Measurements from ENCODE around the gene STARD7.
A peak's percentile ranks its signal among the peaks of the same experiment; 100 is the strongest.
"Not testable (repeated sequence)": the region's sequence is repeated elsewhere in the genome, so short reads cannot be mapped to it uniquely, and the experiment has no call there.

The STARD7 gene

GRCh38 chr2:96160366-96160765 lies 48.3 kb downstream of the STARD7 start:
- DNase-seq = not testable (repeated sequence)

GRCh38 chr2:96159084-96159830 lies 49.4 kb downstream of the STARD7 start:
- no peak for DNase-seq

GRCh38 chr2:96158554-96158940 lies 50.1 kb downstream of the STARD7 start:
- DNase-seq = no peak

- DNase-seq = no peak
Measured at GRCh38 chr2:96157649-96158553, 50.7 kb downstream of the STARD7 start.

- DNase-seq = no peak
Measured at GRCh38 chr2:96156926-96157648, 51.5 kb downstream of the STARD7 start.

- no peak for DNase-seq
Measured at GRCh38 chr2:96156011-96156820, 52.4 kb downstream of the STARD7 start.

- DNase-seq = no peak
Measured at GRCh38 chr2:96154506-96155380, 53.9 kb downstream of the STARD7 start.

- DNase-seq = no peak
Measured at GRCh38 chr2:96153991-96154431, 54.6 kb downstream of the STARD7 start.

GRCh38 chr2:96153291-96153713 lies 55.3 kb downstream of the STARD7 start:
- DNase-seq = no peak

- no peak for DNase-seq
Measured at GRCh38 chr2:96152304-96153161, 56.1 kb downstream of the STARD7 start.

GRCh38 chr2:96151595-96152303 lies 56.9 kb downstream of the STARD7 start:
- DNase-seq = no peak

GRCh38 chr2:96150791-96151594 lies 57.6 kb downstream of the STARD7 start:
- no peak for DNase-seq

GRCh38 chr2:96150007-96150640 lies 58.5 kb downstream of the STARD7 start:
- DNase-seq = no peak

- DNase-seq = peak; percentile 13
Measured at GRCh38 chr2:96148410-96149217, 60.0 kb downstream of the STARD7 start.

GRCh38 chr2:96147593-96148201 lies 60.9 kb downstream of the STARD7 start:
- no peak for DNase-seq

- DNase-seq = no peak
Measured at GRCh38 chr2:96146881-96147592, 61.6 kb downstream of the STARD7 start.

Measured in 8988T (cell line).